ENCODE measurements around the gene CCT2. TPM values are rescaled to one million over a fixed set of nuclear protein-coding genes. Genes with fewer than 3 reads are reported as not detected.

The CCT2 gene
- total and polyA plus RNA-seq, 10 of the 15 experiments (the other 5 are each of a cell fraction or from before 2014, with no cell fraction given): 242 to 418 (median 348) TPM

DNA sequence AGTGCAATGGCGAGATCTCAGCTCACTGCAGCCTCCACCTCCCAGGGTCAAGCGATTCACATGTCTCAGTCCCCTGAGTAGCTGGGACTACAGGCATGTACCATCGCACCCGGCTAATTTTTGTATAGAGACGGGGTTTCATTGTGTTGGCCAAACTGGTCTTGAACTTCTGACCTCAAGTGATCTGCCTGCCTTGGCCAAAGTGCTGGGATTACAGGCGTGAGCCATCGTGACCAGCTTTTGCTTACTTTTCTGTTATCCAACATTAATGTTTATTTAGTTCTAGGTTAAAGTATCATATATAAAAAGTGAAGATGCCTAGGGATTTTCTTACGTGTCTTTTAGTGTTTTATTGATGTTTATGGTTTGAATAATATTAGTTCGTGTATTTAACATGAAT, 28.9 kb upstream of the CCT2 start:
- in situ Hi-C loops (cut with MboI) (no loop called here), intact Hi-C loops (cut with micrococcal nuclease; ENCODE audit: unreplicated experiment) (no loop called here)
- no peaks in the 10 kb centered on the region for H3K79me2 ChIP-seq (ENCODE audit: control insufficient read depth, insufficient read depth, low read length)
- WGBS (ENCODE audit: insufficient coverage, insufficient replicate concordance, low lambda C conversion rate, missing lambda C conversion rate): 90% methylated on average over 8 of the region's 9 CpGs
- H3K4me3 ChIP-seq: no peak overlapping the region
- ChIA-PET SMC1A (ENCODE audit: uncharacterized antibody, unreplicated experiment) (interaction anchor here (1.3 to 3.2 kb wide), 2 partner anchors 14 kb away, joined by 3 to 13 read pairs; no protein-coding TSS in a partner anchor), CTCF (interaction anchor here (1.0 to 3.3 kb wide), 2 partner anchors 15 to 197 kb away, joined by 3 to 15 read pairs; no protein-coding TSS in a partner anchor), RAD21 (ENCODE audit: unreplicated experiment) (no interaction called here), POLR2A (interaction anchor here (0.6 kb wide), 1 partner anchor 29 kb away, joined by 3 read pairs; no protein-coding TSS in a partner anchor)
- ATAC-seq: no peak
- H3K27ac ChIP-seq (ENCODE audit: control insufficient read depth, insufficient read depth): no peak overlapping the region
- H4K20me1 ChIP-seq (ENCODE audit: control insufficient read depth, insufficient read depth): no peaks in the 10 kb centered on the region
- H3K4me1 ChIP-seq (ENCODE audit: control insufficient read depth, insufficient read depth, low read length): no peaks in the 10 kb centered on the region
- H2AFZ ChIP-seq (ENCODE audit: control insufficient read depth, low read depth, low read length): no peak overlapping the region
- H3K27me3 ChIP-seq (replicated peaks in 1 of 2; ENCODE audit: control insufficient read depth in 2 of 2, insufficient read depth in 2 of 2, low read length in 1 of 2): no peaks in the 10 kb centered on the region
- BruUV-seq (replicated peaks): no TSS peak
- FAIRE-seq: peak; percentile 47
- H3K4me2 ChIP-seq (ENCODE audit: control insufficient read depth, insufficient read depth): no peak overlapping the region
- H3K9me3 ChIP-seq (replicated peaks; ENCODE audit: control insufficient read depth, insufficient read depth, low read length): no peaks in the 10 kb centered on the region
- H3K36me3 ChIP-seq (ENCODE audit: control insufficient read depth in 2 of 2, insufficient read depth in 2 of 2, low read length in 1 of 2): no peaks in the 10 kb centered on the region
- TF ChIP-seq ZNF207 (IDR thresholded peaks at IDR 0.05; ENCODE audit: borderline replicate concordance): no peak
- TF ChIP-seq, protein P1, sequence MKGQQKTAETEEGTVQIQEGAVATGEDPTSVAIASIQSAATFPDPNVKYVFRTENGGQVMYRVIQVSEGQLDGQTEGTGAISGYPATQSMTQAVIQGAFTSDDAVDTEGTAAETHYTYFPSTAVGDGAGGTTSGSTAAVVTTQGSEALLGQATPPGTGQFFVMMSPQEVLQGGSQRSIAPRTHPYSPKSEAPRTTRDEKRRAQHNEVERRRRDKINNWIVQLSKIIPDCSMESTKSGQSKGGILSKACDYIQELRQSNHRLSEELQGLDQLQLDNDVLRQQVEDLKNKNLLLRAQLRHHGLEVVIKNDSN (IDR thresholded peaks at IDR 0.05; ENCODE audit: borderline replicate concordance, extremely low read length, insufficient read depth, low read depth, low read length): no peak
- no peak for TF ChIP-seq RB1 (IDR thresholded peaks at IDR 0.05; ENCODE audit: borderline replicate concordance)
- no peak for DNase-seq (ENCODE audit: low read depth, low spot score)
- no peak overlapping the region for H3K9ac ChIP-seq (ENCODE audit: control insufficient read depth, insufficient read depth, low read length)

DNA sequence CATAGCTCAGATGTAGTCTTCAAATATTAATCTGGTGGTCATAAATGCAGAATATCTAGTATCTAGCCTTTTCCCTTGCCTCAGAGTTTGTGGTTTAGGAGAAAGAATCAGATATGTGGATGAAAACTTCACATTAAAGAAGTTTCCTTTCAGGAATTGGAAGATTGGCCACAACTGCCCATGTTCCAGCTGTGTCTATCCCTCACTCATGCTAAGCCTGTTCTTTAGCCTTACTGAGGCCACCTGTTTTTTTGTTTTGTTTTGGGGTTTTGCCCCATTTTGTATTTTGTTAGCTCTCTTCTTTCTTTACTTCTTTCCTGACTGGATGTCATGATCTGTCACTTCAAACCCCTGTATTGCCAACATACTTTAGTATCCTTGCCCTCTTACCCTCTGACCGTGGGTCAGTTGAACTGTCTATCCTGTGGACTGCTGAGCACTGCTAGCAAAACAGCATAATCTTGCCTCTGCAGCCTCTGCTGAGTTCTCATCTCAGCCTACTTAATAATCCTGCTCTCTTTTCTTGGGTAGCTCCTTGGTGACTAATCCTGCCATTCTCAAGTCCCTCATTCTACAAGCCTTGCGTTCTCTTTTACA, 22.0 kb upstream of the CCT2 start:
- intact Hi-C loops (cut with micrococcal nuclease; ENCODE audit: unreplicated experiment): no loop called here
- TF ChIP-seq EP300 (IDR thresholded peaks at IDR 0.05; ENCODE audit: borderline replicate concordance in 1 of 2, control insufficient read depth in 1 of 2, low read depth in 2 of 2, low read length in 2 of 2) (no peak), KAT2A (conservative IDR thresholded peaks at IDR 0.05; ENCODE audit: control insufficient read depth, low read depth, low read length) (no peak)
- TF ChIP-seq, protein P2, sequence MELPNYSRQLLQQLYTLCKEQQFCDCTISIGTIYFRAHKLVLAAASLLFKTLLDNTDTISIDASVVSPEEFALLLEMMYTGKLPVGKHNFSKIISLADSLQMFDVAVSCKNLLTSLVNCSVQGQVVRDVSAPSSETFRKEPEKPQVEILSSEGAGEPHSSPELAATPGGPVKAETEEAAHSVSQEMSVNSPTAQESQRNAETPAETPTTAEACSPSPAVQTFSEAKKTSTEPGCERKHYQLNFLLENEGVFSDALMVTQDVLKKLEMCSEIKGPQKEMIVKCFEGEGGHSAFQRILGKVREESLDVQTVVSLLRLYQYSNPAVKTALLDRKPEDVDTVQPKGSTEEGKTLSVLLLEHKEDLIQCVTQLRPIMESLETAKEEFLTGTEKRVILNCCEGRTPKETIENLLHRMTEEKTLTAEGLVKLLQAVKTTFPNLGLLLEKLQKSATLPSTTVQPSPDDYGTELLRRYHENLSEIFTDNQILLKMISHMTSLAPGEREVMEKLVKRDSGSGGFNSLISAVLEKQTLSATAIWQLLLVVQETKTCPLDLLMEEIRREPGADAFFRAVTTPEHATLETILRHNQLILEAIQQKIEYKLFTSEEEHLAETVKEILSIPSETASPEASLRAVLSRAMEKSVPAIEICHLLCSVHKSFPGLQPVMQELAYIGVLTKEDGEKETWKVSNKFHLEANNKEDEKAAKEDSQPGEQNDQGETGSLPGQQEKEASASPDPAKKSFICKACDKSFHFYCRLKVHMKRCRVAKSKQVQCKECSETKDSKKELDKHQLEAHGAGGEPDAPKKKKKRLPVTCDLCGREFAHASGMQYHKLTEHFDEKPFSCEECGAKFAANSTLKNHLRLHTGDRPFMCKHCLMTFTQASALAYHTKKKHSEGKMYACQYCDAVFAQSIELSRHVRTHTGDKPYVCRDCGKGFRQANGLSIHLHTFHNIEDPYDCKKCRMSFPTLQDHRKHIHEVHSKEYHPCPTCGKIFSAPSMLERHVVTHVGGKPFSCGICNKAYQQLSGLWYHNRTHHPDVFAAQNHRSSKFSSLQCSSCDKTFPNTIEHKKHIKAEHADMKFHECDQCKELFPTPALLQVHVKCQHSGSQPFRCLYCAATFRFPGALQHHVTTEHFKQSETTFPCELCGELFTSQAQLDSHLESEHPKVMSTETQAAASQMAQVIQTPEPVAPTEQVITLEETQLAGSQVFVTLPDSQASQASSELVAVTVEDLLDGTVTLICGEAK (IDR thresholded peaks at IDR 0.05; ENCODE audit: borderline replicate concordance): no peak
- TF ChIP-seq, protein P3, sequence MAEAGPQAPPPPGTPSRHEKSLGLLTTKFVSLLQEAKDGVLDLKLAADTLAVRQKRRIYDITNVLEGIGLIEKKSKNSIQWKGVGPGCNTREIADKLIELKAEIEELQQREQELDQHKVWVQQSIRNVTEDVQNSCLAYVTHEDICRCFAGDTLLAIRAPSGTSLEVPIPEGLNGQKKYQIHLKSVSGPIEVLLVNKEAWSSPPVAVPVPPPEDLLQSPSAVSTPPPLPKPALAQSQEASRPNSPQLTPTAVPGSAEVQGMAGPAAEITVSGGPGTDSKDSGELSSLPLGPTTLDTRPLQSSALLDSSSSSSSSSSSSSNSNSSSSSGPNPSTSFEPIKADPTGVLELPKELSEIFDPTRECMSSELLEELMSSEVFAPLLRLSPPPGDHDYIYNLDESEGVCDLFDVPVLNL (IDR thresholded peaks at IDR 0.05; ENCODE audit: low read depth, low read length): no peak

More for the DNA sequence above, 22.0 kb upstream of the CCT2 start:
- DNase-seq (ENCODE audit: low read depth, low spot score): no peak
- Histone ChIP-seq H3K4me2 (ENCODE audit: control insufficient read depth, insufficient read depth) (no peak overlapping the region), H3K79me2 (ENCODE audit: control insufficient read depth, insufficient read depth, low read length) (no peaks in the 10 kb centered on the region), H3K27ac (ENCODE audit: control insufficient read depth, insufficient read depth) (no peak overlapping the region), H3K27me3 (replicated peaks in 1 of 2; ENCODE audit: control insufficient read depth in 2 of 2, insufficient read depth in 2 of 2, low read length in 1 of 2) (no peaks in the 10 kb centered on the region), H2AFZ (ENCODE audit: control insufficient read depth, low read depth, low read length) (no peak overlapping the region), H3K36me3 (ENCODE audit: control insufficient read depth in 2 of 2, insufficient read depth in 2 of 2, low read length in 1 of 2) (peaks cover 0 to 5% of the 10 kb centered on the region in 2 experiments; a peak in 2 of 4 replicates), H3K9ac (ENCODE audit: control insufficient read depth, insufficient read depth, low read length) (no peak overlapping the region), H4K20me1 (ENCODE audit: control insufficient read depth, insufficient read depth) (no peaks in the 10 kb centered on the region), H3K4me3 (no peak overlapping the region), H3K4me1 (ENCODE audit: control insufficient read depth, insufficient read depth, low read length) (no peaks in the 10 kb centered on the region), H3K9me3 (replicated peaks; ENCODE audit: control insufficient read depth, insufficient read depth, low read length) (no peaks in the 10 kb centered on the region)
- in situ Hi-C loops (cut with MboI): no loop called here
- no peak for FAIRE-seq
- CTCF ChIA-PET: interaction anchor here (0.7 to 1.9 kb wide), 3 partner anchors 8 to 205 kb away, joined by 4 to 7 read pairs (median 7); no protein-coding TSS in a partner anchor
- ATAC-seq: no peak
- SMC1A ChIA-PET (ENCODE audit: uncharacterized antibody, unreplicated experiment): interaction anchor here (1.6 to 1.8 kb wide), 3 partner anchors 7 to 10 kb away, joined by 3 to 6 read pairs (median 4); no protein-coding TSS in a partner anchor
- POLR2A ChIA-PET: no interaction called here
- BruUV-seq (replicated peaks): no TSS peak
- RAD21 ChIA-PET (ENCODE audit: unreplicated experiment): no interaction called here
- 96% methylated on average over 2 of the region's 2 CpGs for WGBS (ENCODE audit: insufficient coverage, insufficient replicate concordance, low lambda C conversion rate, missing lambda C conversion rate)
